ENCODE measurements around the gene VSIG10.

Gene VSIG10

GRCh38 chr12:118070650-118071049 lies 33.2 kb downstream of the VSIG10 start:
- H3K27me3 ChIP-seq (ENCODE audit: control insufficient read depth, low read length): peaks cover 27% of the 10 kb centered on the region
- no peaks in the 10 kb centered on the region for H3K9me2 ChIP-seq (replicated peaks; ENCODE audit: control insufficient read depth, low read length)
- H3K36me3 ChIP-seq (ENCODE audit: control insufficient read depth, low read length): no peaks in the 10 kb centered on the region
- H3K9me3 ChIP-seq (ENCODE audit: control insufficient read depth, insufficient read depth, low read length): no peaks in the 10 kb centered on the region
- no peaks in the 10 kb centered on the region for H3F3A ChIP-seq (ENCODE audit: control insufficient read depth, insufficient read depth)
- H3K4me3 ChIP-seq (ENCODE audit: low read length): no peak overlapping the region
- no peaks in the 10 kb centered on the region for H3K79me2 ChIP-seq (ENCODE audit: control insufficient read depth, low read length)
- no peaks in the 10 kb centered on the region for H4K20me1 ChIP-seq (ENCODE audit: control insufficient read depth, insufficient read depth, low read depth, low read length)
- peaks cover 2% of the 10 kb centered on the region for H3K4me1 ChIP-seq (ENCODE audit: control insufficient read depth, low read length)
- H3K4me2 ChIP-seq (ENCODE audit: low read length): no peak overlapping the region
- no peak overlapping the region for H3K27ac ChIP-seq (ENCODE audit: low read depth, low read length)
- TF ChIP-seq CTCF (IDR thresholded peaks at IDR 0.05; ENCODE audit: low read depth, low read length, poor library complexity, severe bottlenecking): no peak
- no peak for TF ChIP-seq EZH2phosphoT487 (IDR thresholded peaks at IDR 0.05; ENCODE audit: borderline replicate concordance, low read length)

- H3K4me3 ChIP-seq (ENCODE audit: low read length): no peak overlapping the region
- TF ChIP-seq CTCF (IDR thresholded peaks at IDR 0.05; ENCODE audit: low read depth, low read length, poor library complexity, severe bottlenecking) (no peak), EZH2phosphoT487 (IDR thresholded peaks at IDR 0.05; ENCODE audit: borderline replicate concordance, low read length) (no peak)
- H3K36me3 ChIP-seq (ENCODE audit: control insufficient read depth, low read length): no peaks in the 10 kb centered on the region
Measured at GRCh38 chr12:118068445-118068844, 35.4 kb downstream of the VSIG10 start.

GRCh38 chr12:118065380-118065779 lies 38.4 kb downstream of the VSIG10 start:
- Histone ChIP-seq H3K4me2 (ENCODE audit: low read length) (peak overlapping the region; percentile 37), H3K4me1 (ENCODE audit: control insufficient read depth, low read length) (peaks cover 33% of the 10 kb centered on the region), H3K27me3 (ENCODE audit: control insufficient read depth, low read length) (peaks cover 67% of the 10 kb centered on the region), H3F3A (ENCODE audit: control insufficient read depth, insufficient read depth) (peaks cover 10% of the 10 kb centered on the region; the same call in 1 of the 2 replicates), H3K4me3 (ENCODE audit: low read length) (no peak overlapping the region), H3K79me2 (ENCODE audit: control insufficient read depth, low read length) (no peaks in the 10 kb centered on the region), H3K9me2 (replicated peaks; ENCODE audit: control insufficient read depth, low read length) (no peaks in the 10 kb centered on the region), H4K20me1 (ENCODE audit: control insufficient read depth, insufficient read depth, low read depth, low read length) (peaks cover 5% of the 10 kb centered on the region; the same call in 1 of the 2 replicates), H3K27ac (ENCODE audit: low read depth, low read length) (no peak overlapping the region), H3K9me3 (ENCODE audit: control insufficient read depth, insufficient read depth, low read length) (no peaks in the 10 kb centered on the region), H3K36me3 (ENCODE audit: control insufficient read depth, low read length) (no peaks in the 10 kb centered on the region)
- no peak for TF ChIP-seq EZH2phosphoT487 (IDR thresholded peaks at IDR 0.05; ENCODE audit: borderline replicate concordance, low read length)

More at GRCh38 chr12:118068445-118068844, 35.4 kb downstream of the VSIG10 start:
- Histone ChIP-seq H3K27ac (ENCODE audit: low read depth, low read length) (no peak overlapping the region), H3K9me3 (ENCODE audit: control insufficient read depth, insufficient read depth, low read length) (no peaks in the 10 kb centered on the region), H3K27me3 (ENCODE audit: control insufficient read depth, low read length) (peaks cover 45% of the 10 kb centered on the region), H3K79me2 (ENCODE audit: control insufficient read depth, low read length) (no peaks in the 10 kb centered on the region), H3K4me1 (ENCODE audit: control insufficient read depth, low read length) (peaks cover 20% of the 10 kb centered on the region), H3K4me2 (ENCODE audit: low read length) (no peak overlapping the region), H4K20me1 (ENCODE audit: control insufficient read depth, insufficient read depth, low read depth, low read length) (peaks cover 5% of the 10 kb centered on the region; the same call in 1 of the 2 replicates), H3F3A (ENCODE audit: control insufficient read depth, insufficient read depth) (peaks cover 10% of the 10 kb centered on the region; the same call in 1 of the 2 replicates), H3K9me2 (replicated peaks; ENCODE audit: control insufficient read depth, low read length) (no peaks in the 10 kb centered on the region)

GRCh38 chr12:118064608-118065007 lies 39.2 kb downstream of the VSIG10 start:
- Histone ChIP-seq H3F3A (ENCODE audit: control insufficient read depth, insufficient read depth) (peaks cover 10% of the 10 kb centered on the region; the same call in 1 of the 2 replicates), H3K27me3 (ENCODE audit: control insufficient read depth, low read length) (peaks cover 74% of the 10 kb centered on the region), H3K4me2 (ENCODE audit: low read length) (peak overlapping the region; percentile 37), H3K4me1 (ENCODE audit: control insufficient read depth, low read length) (peaks cover 35% of the 10 kb centered on the region), H4K20me1 (ENCODE audit: control insufficient read depth, insufficient read depth, low read depth, low read length) (peaks cover 5% of the 10 kb centered on the region; the same call in 1 of the 2 replicates), H3K79me2 (ENCODE audit: control insufficient read depth, low read length) (no peaks in the 10 kb centered on the region), H3K9me2 (replicated peaks; ENCODE audit: control insufficient read depth, low read length) (no peaks in the 10 kb centered on the region), H3K27ac (ENCODE audit: low read depth, low read length) (no peak overlapping the region), H3K4me3 (ENCODE audit: low read length) (no peak overlapping the region), H3K36me3 (ENCODE audit: control insufficient read depth, low read length) (no peaks in the 10 kb centered on the region), H3K9me3 (ENCODE audit: control insufficient read depth, insufficient read depth, low read length) (no peaks in the 10 kb centered on the region)
- TF ChIP-seq CTCF (IDR thresholded peaks at IDR 0.05; ENCODE audit: low read depth, low read length, poor library complexity, severe bottlenecking) (peak; percentile 14), EZH2phosphoT487 (IDR thresholded peaks at IDR 0.05; ENCODE audit: borderline replicate concordance, low read length) (no peak)

Measured in DOHH2 (cell line).